ENCODE data around the gene CELSR2.

The CELSR2 gene

GRCh38 chr1:109264379-109264755 is 15.0 kb downstream of the CELSR2 start:
- DNase-seq (ENCODE audit: low read depth, low spot score) = no peak

GRCh38 chr1:109265016-109265415 is 15.7 kb downstream of the CELSR2 start:
- no peak for DNase-seq (ENCODE audit: low read depth, low spot score)

GRCh38 chr1:109265741-109266330 is 16.5 kb downstream of the CELSR2 start:
- no peak for DNase-seq (ENCODE audit: low read depth, low spot score)

- no peak for DNase-seq (ENCODE audit: low read depth, low spot score)
These were observed 17.6 kb downstream of the CELSR2 start for GRCh38 chr1:109266965-109267364.

GRCh38 chr1:109267743-109268300 is 18.5 kb downstream of the CELSR2 start:
- DNase-seq (ENCODE audit: low read depth, low spot score) = no peak

GRCh38 chr1:109268431-109269211 is 19.3 kb downstream of the CELSR2 start:
- DNase-seq (ENCODE audit: low read depth, low spot score) = no peak

GRCh38 chr1:109269212-109269980 is 20.1 kb downstream of the CELSR2 start:
- no peak for DNase-seq (ENCODE audit: low read depth, low spot score)

GRCh38 chr1:109269981-109270622 is 20.8 kb downstream of the CELSR2 start:
- DNase-seq (ENCODE audit: low read depth, low spot score) = no peak

- DNase-seq (ENCODE audit: low read depth, low spot score) = no peak
These were observed 21.4 kb downstream of the CELSR2 start for GRCh38 chr1:109270623-109271317.

GRCh38 chr1:109271458-109271857 is 22.1 kb downstream of the CELSR2 start:
- DNase-seq (ENCODE audit: low read depth, low spot score) = no peak

GRCh38 chr1:109272021-109272799 is 22.9 kb downstream of the CELSR2 start:
- no peak for DNase-seq (ENCODE audit: low read depth, low spot score)

- no peak for DNase-seq (ENCODE audit: low read depth, low spot score)
These were observed 23.6 kb downstream of the CELSR2 start for GRCh38 chr1:109272831-109273547.

- DNase-seq (ENCODE audit: low read depth, low spot score) = no peak
These were observed 24.4 kb downstream of the CELSR2 start for GRCh38 chr1:109273570-109274288.

GRCh38 chr1:109274533-109275476 is 25.5 kb downstream of the CELSR2 start:
- no peak for DNase-seq (ENCODE audit: low read depth, low spot score)

- no peak for DNase-seq (ENCODE audit: low read depth, low spot score)
These were observed 26.5 kb downstream of the CELSR2 start for GRCh38 chr1:109275706-109276345.

GRCh38 chr1:109277434-109278204 is 28.3 kb downstream of the CELSR2 start:
- peak; percentile 21 for DNase-seq (ENCODE audit: low read depth, low spot score)
